ENCODE results near the gene ENTPD1. TPM values are rescaled to one million over a fixed set of nuclear protein-coding genes. Genes with fewer than 3 reads are reported as not detected.

Gene ENTPD1
- total and polyA plus RNA-seq, 9 of the 15 experiments (the other 6 are each of a cell fraction or from before 2014, with no cell fraction given) = 0.07 to 1.5 (median 0.37) TPM

GRCh38 chr10:95907456-95908253 lies 151.7 kb downstream of the ENTPD1 start, which contains the start of gene CC2D2B (continued):
- no peak for TF ChIP-seq CEBPB (tag; IDR thresholded peaks at IDR 0.05)
- TF ChIP-seq GMEB1 (CRISPR knock-in tag; IDR thresholded peaks at IDR 0.05) = no peak
- no peak for TF ChIP-seq ZBTB43 (CRISPR knock-in tag; IDR thresholded peaks at IDR 0.05)
- no peak for TF ChIP-seq SLC30A9 (CRISPR knock-in tag; IDR thresholded peaks at IDR 0.05)
- no peak for TF ChIP-seq SMARCE1 (IDR thresholded peaks at IDR 0.05)
- TF ChIP-seq ZNF449 (CRISPR knock-in tag; IDR thresholded peaks at IDR 0.05) = no peak
- TF ChIP-seq ZNF780A (CRISPR knock-in tag; IDR thresholded peaks at IDR 0.05) = no peak
- TF ChIP-seq HMGXB4 (CRISPR knock-in tag; IDR thresholded peaks at IDR 0.05) = no peak
- no peak for TF ChIP-seq CTCFL (IDR thresholded peaks at IDR 0.05; ENCODE audit: borderline replicate concordance, insufficient read depth, low read depth, low read length, poor library complexity, severe bottlenecking)
- TF ChIP-seq RFX1 (IDR thresholded peaks at IDR 0.05) = no peak
- TF ChIP-seq THAP12 (CRISPR knock-in tag; IDR thresholded peaks at IDR 0.05) = no peak; the same call in 1 of the 2 replicates
- TF ChIP-seq ZNF778 (CRISPR knock-in tag; IDR thresholded peaks at IDR 0.05) = no peak
- no peak for TF ChIP-seq ATF2 (CRISPR knock-in tag; IDR thresholded peaks at IDR 0.05)

Data from K562 (cell line).